ENCODE measurements around the gene YIPF5.

DNA sequence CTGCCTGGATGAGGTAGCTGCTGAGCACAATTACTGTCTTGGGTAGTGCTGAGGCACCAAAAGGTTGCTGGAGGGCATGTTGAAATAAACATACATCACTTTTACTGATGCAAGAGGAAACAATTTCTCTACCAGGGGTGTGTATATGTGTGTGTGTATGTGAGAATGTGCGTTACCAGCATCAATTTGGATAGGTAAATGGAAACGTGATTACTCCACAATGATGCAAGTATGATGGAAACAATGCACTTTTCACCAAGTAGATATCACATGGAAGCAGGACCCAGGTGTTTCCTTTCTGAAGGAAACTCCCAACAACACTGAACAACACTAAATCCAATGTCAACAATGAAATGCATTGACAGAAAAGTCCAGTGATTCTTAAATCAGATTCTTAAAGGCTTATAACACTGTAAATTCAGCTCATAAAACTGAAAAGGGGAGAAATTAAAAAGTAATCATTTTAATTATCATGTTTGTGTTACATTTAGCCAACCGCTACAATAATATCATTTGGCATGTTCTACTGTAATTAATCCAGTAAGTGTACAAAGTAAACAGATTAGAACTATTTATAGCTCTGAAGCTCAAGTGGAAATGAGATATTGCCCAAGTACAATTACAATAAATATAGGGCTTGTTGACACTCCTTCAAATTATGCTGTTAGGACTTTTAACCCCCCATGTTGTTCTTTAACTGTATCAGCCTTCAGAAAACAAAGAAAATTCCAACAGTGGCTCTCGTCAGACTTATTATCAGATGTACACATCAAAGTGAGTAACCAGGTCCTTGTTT lies 25.3 kb downstream of the YIPF5 start:
- TF ChIP-seq CTCF (IDR thresholded peaks at IDR 0.05) (no peak), POLR2A (IDR thresholded peaks at IDR 0.05) (no peak)

Measured in thyroid gland (tissue), 4 donors.